Adrenal gland (tissue), 5 donors: ENCODE data around the gene CCDC51.

Experiments
- POLR2A ChIP-seq, 2 donors: fragments of 450-650 bp; IDR thresholded peaks; one replicate each; pipeline ENCODE4 v1.6.1; 2017; ENCODE audit warnings: antibody characterized with exemption in 2 of 2, mild to moderate bottlenecking in 2 of 2, moderate library complexity in 1 of 2
- TF ChIP-seq, protein P1 (sequence below), 6 experiments: fragments of 450-650 bp in 4 of 6; fragments of 200-600 bp in 2 of 6; sonication (generic) in 1 of 6; IDR thresholded peaks; 1 replicate in 5 of 6; 2 replicates in 1 of 6; pipeline versions ENCODE4 v1.5.1 to v1.8.0; 2016 to 2021; ENCODE audit warnings: antibody characterized with exemption in 6 of 6, mild to moderate bottlenecking in 2 of 6, moderate library complexity in 1 of 6
- donor health status: DM: no; HTN: no; CAD: no.

DNA sequence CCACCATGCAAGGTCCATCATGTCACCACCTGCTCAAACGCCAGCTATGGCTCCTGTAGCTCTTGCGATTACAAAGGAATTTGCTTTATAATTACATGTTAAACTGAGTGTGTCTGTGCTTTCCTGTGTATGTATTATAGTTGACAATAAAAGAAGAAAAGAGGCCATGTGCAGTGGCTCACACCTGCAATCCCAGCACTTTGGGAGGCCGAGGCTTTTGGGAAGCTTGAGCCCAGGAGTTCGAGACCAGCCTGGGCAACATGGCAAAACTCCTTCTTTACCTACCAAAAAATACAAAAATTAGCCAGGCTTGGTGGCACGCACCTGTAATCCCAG, 33.7 kb upstream of the CCDC51 start:
- TF ChIP-seq, protein P1, sequence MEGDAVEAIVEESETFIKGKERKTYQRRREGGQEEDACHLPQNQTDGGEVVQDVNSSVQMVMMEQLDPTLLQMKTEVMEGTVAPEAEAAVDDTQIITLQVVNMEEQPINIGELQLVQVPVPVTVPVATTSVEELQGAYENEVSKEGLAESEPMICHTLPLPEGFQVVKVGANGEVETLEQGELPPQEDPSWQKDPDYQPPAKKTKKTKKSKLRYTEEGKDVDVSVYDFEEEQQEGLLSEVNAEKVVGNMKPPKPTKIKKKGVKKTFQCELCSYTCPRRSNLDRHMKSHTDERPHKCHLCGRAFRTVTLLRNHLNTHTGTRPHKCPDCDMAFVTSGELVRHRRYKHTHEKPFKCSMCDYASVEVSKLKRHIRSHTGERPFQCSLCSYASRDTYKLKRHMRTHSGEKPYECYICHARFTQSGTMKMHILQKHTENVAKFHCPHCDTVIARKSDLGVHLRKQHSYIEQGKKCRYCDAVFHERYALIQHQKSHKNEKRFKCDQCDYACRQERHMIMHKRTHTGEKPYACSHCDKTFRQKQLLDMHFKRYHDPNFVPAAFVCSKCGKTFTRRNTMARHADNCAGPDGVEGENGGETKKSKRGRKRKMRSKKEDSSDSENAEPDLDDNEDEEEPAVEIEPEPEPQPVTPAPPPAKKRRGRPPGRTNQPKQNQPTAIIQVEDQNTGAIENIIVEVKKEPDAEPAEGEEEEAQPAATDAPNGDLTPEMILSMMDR (IDR thresholded peaks at IDR 0.05): no peak
- TF ChIP-seq POLR2A (IDR thresholded peaks at IDR 0.05): no peak
